ENCODE data around the gene LRRC1. TPM values are rescaled to one million over a fixed set of nuclear protein-coding genes. Genes with fewer than 3 reads are reported as not detected.

The LRRC1 gene
- total RNA-seq, 4 donors from 2014 or later: 41.7 to 52.4 (median 48.4) TPM

GRCh38 chr6:53951383-53951782, 156.6 kb downstream of the LRRC1 start:
- intact Hi-C loops (cut with DNase I): loop anchor here (10.0 kb wide), 2 partner anchors 227 to 447 kb away; no protein-coding TSS in a partner anchor
- H3K27ac ChIP-seq: no peak overlapping the region
- DNase-seq: no peak
- no peak overlapping the region for H3K4me3 ChIP-seq (replicated peaks in 1 of 3)
- peaks cover 6 to 8% of the 10 kb centered on the region in 2 donors for H3K4me1 ChIP-seq
- H3K36me3 ChIP-seq: no peaks in the 10 kb centered on the region
- TF ChIP-seq, protein P1, sequence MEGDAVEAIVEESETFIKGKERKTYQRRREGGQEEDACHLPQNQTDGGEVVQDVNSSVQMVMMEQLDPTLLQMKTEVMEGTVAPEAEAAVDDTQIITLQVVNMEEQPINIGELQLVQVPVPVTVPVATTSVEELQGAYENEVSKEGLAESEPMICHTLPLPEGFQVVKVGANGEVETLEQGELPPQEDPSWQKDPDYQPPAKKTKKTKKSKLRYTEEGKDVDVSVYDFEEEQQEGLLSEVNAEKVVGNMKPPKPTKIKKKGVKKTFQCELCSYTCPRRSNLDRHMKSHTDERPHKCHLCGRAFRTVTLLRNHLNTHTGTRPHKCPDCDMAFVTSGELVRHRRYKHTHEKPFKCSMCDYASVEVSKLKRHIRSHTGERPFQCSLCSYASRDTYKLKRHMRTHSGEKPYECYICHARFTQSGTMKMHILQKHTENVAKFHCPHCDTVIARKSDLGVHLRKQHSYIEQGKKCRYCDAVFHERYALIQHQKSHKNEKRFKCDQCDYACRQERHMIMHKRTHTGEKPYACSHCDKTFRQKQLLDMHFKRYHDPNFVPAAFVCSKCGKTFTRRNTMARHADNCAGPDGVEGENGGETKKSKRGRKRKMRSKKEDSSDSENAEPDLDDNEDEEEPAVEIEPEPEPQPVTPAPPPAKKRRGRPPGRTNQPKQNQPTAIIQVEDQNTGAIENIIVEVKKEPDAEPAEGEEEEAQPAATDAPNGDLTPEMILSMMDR (IDR thresholded peaks at IDR 0.05): no peak
- TF ChIP-seq POLR2A (IDR thresholded peaks at IDR 0.05): no peak
- H3K9me3 ChIP-seq: no peaks in the 10 kb centered on the region
- no peaks in the 10 kb centered on the region for H3K27me3 ChIP-seq
- 91 to 97% methylated on average over 3 of the region's 3 CpGs for WGBS, 2 donors

- Histone ChIP-seq H3K4me1 (peaks cover 6 to 25% of the 10 kb centered on the region in 2 donors), H3K27me3 (no peaks in the 10 kb centered on the region), H3K4me3 (replicated peaks in 1 of 3) (no peak overlapping the region), H3K36me3 (no peaks in the 10 kb centered on the region), H3K9me3 (no peaks in the 10 kb centered on the region), H3K27ac (peak overlapping the region in 2 of 3 donors; percentile 22 to 25)
- intact Hi-C loops (cut with DNase I): loop anchor here (10.0 kb wide), 2 partner anchors 231 to 451 kb away; no protein-coding TSS in a partner anchor
- peak; percentile 78 to 90 for DNase-seq
- TF ChIP-seq, protein P1 (IDR thresholded peaks at IDR 0.05): peak; percentile 31 to 90 (median 84)
- TF ChIP-seq POLR2A (IDR thresholded peaks at IDR 0.05): no peak
- 38 to 44% methylated on average over 6 of the region's 6 CpGs for WGBS, 2 donors
Measured at GRCh38 chr6:53956068-53956711, 161.4 kb downstream of the LRRC1 start.

GRCh38 chr6:53956804-53957203, 162.0 kb downstream of the LRRC1 start:
- Histone ChIP-seq H3K27ac (peak overlapping the region in 1 of 3 donors; percentile 25), H3K4me1 (peaks cover 6 to 31% of the 10 kb centered on the region in 2 donors), H3K4me3 (replicated peaks in 1 of 3) (no peak overlapping the region), H3K9me3 (no peaks in the 10 kb centered on the region), H3K27me3 (no peaks in the 10 kb centered on the region), H3K36me3 (no peaks in the 10 kb centered on the region)
- no peak for TF ChIP-seq POLR2A (IDR thresholded peaks at IDR 0.05)
- TF ChIP-seq, protein P1 (IDR thresholded peaks at IDR 0.05): no peak
- no peak for DNase-seq
- intact Hi-C loops (cut with DNase I): loop anchor here (10.0 kb wide), 2 partner anchors 232 to 452 kb away; no protein-coding TSS in a partner anchor

DNA sequence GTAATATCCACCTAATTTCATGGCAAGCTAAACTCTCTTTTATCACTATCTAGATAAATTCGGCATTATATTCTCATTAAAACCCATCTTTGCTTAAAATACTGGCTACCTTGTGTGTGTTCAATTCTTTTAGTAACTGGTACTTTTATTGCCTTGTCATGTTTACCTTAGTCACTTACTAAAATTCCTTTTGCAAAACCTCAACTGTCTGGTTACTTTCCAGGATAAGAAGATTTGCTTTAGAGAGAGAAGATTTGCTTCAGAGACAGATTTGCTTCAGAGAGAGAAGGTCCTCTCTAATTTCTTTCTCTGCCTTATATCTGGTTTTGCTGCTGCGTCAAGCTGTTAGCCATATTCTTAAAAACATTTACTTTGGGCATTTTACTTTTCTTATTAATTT, 164.9 kb downstream of the LRRC1 start:
- no peak for TF ChIP-seq POLR2A (IDR thresholded peaks at IDR 0.05)
- TF ChIP-seq, protein P1 (IDR thresholded peaks at IDR 0.05): no peak
- DNase-seq: no peak
- no peak overlapping the region for H3K4me3 ChIP-seq (replicated peaks in 1 of 3)
- 50 to 95% methylated on average over 2 of the region's 2 CpGs for WGBS, 2 donors
- H3K27me3 ChIP-seq: no peaks in the 10 kb centered on the region
- intact Hi-C loops (cut with DNase I): loop anchor here (10.0 kb wide), 2 partner anchors 235 to 455 kb away; no protein-coding TSS in a partner anchor
- H3K36me3 ChIP-seq: no peaks in the 10 kb centered on the region
- no peaks in the 10 kb centered on the region for H3K9me3 ChIP-seq
- peaks cover 15 to 43% of the 10 kb centered on the region in 2 donors for H3K4me1 ChIP-seq
- peak overlapping the region in 1 of 3 donors; percentile 22 for H3K27ac ChIP-seq

- H3K4me3 ChIP-seq (replicated peaks in 1 of 3): no peak overlapping the region
- H3K4me1 ChIP-seq: peaks cover 15 to 43% of the 10 kb centered on the region in 2 donors
- no peaks in the 10 kb centered on the region for H3K27me3 ChIP-seq
- TF ChIP-seq POLR2A (IDR thresholded peaks at IDR 0.05): no peak
- TF ChIP-seq, protein P1 (IDR thresholded peaks at IDR 0.05): no peak
- WGBS, 2 donors: 85 to 93% methylated on average over 4 of the region's 4 CpGs
- peak overlapping the region in 1 of 3 donors; percentile 22 for H3K27ac ChIP-seq
- DNase-seq: no peak
- H3K36me3 ChIP-seq: no peaks in the 10 kb centered on the region
- no peaks in the 10 kb centered on the region for H3K9me3 ChIP-seq
- intact Hi-C loops (cut with DNase I): no loop called here
Measured at GRCh38 chr6:53960311-53960710, 165.5 kb downstream of the LRRC1 start.

Measured in thyroid gland (tissue), 4 donors.